Adipose tissue (tissue), 3 donors: ENCODE data around the gene UNC45B. TPM values are rescaled to one million over a fixed set of nuclear protein-coding genes. Genes with fewer than 3 reads are reported as not detected.
"Not testable (repeated sequence)": the region's sequence is repeated elsewhere in the genome, so short reads cannot be mapped to it uniquely, and the experiment has no call there.

Experiments
- H3K27ac ChIP-seq: one replicate; pipeline ENCODE4 v1.5.1; 2013; ENCODE audit warnings: low read depth, low read length
- WGBS, 3 donors: extraction: QIAGEN DNeasy Blood & Tissue Kit; methylation state at CpG; one replicate each; pipeline ENCODE4 v1.1.7; 2013; 5-methylcytosine and 5-hydroxymethylcytosine counted together
- polyA plus RNA-seq, 3 donors: library from polyadenylated mRNA; stranded (reverse); fragments of 200-250 nt; gene quantifications; one replicate each; pipeline ENCODE4 v1.2.3, GENCODE V29; 2013
- donor health status: healthy with polysubstance abuse.
- donor health status: Bipolar disorder and iron deficiency.
- donor health status: healthy.

Gene UNC45B, protein sequence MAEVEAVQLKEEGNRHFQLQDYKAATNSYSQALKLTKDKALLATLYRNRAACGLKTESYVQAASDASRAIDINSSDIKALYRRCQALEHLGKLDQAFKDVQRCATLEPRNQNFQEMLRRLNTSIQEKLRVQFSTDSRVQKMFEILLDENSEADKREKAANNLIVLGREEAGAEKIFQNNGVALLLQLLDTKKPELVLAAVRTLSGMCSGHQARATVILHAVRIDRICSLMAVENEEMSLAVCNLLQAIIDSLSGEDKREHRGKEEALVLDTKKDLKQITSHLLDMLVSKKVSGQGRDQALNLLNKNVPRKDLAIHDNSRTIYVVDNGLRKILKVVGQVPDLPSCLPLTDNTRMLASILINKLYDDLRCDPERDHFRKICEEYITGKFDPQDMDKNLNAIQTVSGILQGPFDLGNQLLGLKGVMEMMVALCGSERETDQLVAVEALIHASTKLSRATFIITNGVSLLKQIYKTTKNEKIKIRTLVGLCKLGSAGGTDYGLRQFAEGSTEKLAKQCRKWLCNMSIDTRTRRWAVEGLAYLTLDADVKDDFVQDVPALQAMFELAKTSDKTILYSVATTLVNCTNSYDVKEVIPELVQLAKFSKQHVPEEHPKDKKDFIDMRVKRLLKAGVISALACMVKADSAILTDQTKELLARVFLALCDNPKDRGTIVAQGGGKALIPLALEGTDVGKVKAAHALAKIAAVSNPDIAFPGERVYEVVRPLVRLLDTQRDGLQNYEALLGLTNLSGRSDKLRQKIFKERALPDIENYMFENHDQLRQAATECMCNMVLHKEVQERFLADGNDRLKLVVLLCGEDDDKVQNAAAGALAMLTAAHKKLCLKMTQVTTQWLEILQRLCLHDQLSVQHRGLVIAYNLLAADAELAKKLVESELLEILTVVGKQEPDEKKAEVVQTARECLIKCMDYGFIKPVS
- under 1 TPM; under 0.01 to 0.03 (median 0.02) TPM for polyA plus RNA-seq

DNA sequence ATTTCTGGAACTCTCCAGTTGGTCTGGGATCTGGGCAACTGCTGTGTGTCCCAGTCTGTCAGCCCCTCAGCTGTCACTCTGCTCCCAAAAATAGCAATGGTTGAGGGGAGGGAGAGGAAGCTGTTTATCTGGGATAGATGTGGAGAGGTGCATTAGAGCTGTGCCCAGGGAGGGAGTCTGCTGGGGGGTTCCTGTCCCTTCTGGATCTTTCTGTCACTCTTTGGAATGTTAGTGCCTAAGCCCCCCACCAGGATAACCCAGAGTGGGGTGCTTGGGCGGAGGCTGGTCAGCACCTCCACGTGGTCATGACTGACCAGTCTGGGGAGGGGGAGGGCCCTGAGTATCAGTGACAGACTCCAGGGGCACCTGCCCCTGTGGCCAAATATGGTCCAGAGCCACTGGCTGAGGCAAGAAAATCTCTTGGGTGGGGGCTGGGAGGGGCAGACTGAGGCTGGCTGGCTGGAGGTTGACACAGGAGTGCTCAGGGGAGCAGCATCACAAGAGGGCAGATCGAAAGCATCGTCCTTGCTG lies at the start of gene UNC45B:
Gene UNC45B (plus strand): TSS at position 443 of the 531 bp plus-strand sequence. CDS start 447 bp downstream, outside the sequence.
- WGBS, 3 donors: 71 to 76% (median 74%) methylated on average over 4 of the region's 4 CpGs
- H3K27ac ChIP-seq: no peak within 1 kb of the TSS

DNA sequence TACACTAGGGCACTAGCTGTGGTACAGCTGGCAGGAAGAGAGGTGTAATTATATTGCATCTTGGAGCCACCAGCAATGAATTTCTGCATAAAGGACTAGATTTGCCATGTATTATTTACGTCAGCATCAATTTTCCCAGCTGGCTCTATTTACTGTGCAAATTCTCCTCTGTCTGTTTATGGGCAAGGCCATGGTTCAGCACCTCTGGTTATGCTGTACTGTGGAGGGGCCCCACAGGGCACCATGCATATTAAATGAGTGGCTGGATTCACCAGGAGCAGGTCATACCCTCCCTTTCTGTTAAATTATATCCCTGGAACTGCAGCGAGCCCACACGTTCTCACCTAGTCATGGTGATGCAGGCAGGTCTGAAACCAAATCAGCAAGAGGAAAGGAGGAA lies 47.7 kb upstream of the UNC45B start:
- no peak overlapping the region for H3K27ac ChIP-seq
- WGBS, 3 donors: 62 to 90% (median 77%) methylated on average over 3 of the region's 3 CpGs

DNA sequence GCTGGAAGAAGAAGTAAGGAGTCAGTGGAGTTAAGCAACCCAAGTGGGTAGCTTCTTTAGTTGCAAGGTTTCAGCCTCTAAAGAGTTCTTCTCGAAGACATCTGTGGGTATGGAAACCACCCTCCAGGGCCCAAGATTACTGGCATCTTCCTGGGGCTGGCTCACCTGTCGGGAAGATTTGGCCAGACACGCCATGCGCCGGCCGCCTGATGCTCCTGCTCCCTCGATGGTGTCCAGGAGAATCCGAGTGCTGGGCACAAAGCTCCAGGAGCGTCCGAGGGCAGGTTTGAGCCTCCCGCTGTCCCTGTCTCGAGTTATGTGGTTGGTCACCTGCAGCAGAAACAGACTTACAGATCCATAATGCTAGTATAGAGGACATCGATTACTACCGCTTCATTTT lies 46.6 kb upstream of the UNC45B start:
- H3K27ac ChIP-seq: no peak overlapping the region
- WGBS, 3 donors: 87 to 94% (median 92%) methylated on average over 14 of the region's 14 CpGs

DNA sequence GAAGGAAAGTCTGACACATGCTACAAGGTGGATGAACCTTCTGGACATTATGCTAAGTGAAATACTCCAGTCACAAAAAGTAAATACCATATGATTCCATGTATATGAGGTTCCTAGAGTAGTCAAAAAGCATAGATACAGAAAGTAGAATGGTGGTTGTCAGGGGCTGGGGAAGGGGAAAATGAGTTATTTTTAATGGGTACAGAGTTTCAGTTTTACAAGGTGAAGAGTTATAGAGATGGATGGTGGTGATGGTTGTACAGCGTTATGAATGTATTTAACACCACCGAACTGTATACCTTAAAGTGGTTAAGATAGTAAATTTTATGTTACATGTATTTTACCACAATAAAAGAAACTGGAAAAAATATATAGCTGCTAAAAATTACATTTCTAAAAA lies 45.9 kb upstream of the UNC45B start:
- WGBS, 3 donors: 88 to 93% (median 91%) methylated on average over 2 of the region's 2 CpGs
- no peak overlapping the region for H3K27ac ChIP-seq

DNA sequence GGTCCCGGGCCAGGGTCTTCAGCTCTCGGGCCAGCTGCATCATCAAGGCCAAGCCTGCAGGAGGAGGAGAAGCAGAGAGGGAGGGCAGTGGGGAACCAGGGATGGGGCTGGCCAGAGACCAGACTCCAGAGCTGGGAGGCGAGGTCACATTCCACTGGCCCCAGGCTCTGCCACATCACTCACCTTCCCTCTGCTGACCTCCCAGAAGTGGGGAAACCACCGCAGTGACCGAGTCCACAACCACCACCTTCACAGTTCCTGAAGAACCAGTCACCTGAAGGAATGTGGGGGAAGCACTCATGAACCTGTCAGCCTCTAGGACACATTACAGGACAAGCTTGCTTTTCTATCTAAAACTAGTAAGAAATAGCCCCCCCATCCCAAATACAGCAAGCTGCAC lies 44.3 kb upstream of the UNC45B start:
- no peak overlapping the region for H3K27ac ChIP-seq
- 91 to 97% (median 95%) methylated on average over 5 of the region's 5 CpGs for WGBS, 3 donors

DNA sequence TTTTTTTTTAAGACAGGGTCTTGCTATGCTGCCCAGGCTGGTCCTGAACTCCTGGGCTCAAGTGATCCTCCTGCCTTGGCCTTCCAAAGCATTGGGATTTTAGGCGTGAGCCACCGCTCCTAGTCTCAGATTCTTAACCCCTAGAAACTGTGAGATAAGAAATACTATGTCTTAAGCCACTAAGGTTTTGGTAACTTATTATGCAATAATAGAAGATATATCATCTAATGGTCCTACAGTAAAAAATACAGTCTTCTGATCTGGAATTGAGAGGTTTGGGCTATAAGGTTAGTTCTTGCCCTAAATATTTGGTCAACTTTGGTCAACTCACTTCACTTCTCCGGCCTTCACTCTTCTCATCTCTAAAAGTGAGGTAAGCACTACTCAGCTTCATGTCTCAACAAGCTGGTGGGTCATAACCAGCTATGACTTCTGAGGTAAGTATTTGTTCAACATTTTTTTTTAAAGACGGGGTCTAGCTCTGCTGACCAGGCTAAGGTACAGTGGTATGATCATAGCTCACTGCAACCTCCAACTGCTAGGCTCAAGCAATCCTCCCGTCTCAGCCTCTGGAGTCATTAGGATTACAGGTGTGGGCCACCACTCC lies 42.7 kb upstream of the UNC45B start:
- WGBS, 3 donors: 96 to 97% (median 96%) methylated on average over 5 of the region's 5 CpGs
- H3K27ac ChIP-seq: no peak overlapping the region

DNA sequence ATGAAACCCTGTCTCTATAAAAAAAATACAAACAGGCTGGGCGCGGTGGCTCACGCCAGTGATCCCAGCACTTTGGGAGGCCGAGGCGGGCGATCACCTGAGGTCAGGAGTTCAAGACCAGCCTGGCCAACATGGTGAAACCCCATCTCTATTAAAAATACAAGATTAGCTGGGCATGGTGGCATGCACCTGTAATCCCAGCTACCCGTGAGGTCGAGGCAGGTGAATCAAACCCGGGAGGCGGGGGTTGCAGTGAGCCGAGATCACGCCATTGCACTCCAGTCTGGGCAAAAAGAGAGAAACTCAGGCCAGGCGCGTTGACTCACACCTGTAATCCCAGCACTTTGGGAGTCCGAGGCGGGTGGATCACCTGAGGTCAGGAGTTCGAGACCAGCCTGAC lies 36.8 kb upstream of the UNC45B start:
- not testable (repeated sequence) for H3K27ac ChIP-seq
- WGBS, 3 donors: 97 to 99% (median 99%) methylated on average over 17 of the region's 17 CpGs

DNA sequence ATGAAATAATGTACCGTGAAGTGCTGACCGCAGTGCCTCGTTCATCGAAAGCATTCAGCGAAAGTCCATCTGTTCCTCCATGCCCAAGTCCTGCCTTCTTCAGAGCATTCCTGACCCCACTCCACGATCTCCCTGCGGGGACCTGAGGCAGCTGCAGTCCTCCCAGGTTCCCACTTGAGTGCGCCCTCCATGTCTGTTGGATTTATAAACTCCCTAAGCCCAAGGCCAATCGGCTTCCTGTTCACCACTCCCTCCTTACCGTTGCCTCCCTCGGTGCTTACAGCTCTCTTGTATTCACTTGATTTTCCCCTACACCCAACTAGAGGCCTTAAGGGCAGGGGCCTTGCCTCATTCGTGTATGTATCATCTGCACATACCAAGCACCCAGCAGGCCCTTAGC lies 30.8 kb upstream of the UNC45B start:
- WGBS, 3 donors: 86% methylated on average over 12 of the region's 12 CpGs
- no peak overlapping the region for H3K27ac ChIP-seq

DNA sequence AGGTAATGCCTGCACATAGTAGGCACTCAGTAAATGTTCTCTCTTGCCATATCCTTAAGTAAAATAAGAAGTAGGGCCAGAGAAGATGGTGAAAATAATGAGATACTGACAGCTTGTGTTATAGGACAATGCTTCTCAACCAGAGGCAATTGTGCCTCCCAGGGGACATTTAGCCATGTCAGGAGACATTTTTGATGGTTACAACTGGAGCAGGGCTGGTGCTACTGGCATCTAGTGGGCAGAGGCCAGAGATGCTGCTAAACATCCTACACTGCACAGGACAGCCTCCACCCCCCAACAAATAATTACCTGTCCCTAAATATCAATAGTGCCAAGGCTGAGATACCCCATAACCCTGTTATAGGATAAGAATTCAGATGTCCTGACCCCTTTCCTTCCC lies 29.6 kb upstream of the UNC45B start:
- H3K27ac ChIP-seq: no peak overlapping the region

DNA sequence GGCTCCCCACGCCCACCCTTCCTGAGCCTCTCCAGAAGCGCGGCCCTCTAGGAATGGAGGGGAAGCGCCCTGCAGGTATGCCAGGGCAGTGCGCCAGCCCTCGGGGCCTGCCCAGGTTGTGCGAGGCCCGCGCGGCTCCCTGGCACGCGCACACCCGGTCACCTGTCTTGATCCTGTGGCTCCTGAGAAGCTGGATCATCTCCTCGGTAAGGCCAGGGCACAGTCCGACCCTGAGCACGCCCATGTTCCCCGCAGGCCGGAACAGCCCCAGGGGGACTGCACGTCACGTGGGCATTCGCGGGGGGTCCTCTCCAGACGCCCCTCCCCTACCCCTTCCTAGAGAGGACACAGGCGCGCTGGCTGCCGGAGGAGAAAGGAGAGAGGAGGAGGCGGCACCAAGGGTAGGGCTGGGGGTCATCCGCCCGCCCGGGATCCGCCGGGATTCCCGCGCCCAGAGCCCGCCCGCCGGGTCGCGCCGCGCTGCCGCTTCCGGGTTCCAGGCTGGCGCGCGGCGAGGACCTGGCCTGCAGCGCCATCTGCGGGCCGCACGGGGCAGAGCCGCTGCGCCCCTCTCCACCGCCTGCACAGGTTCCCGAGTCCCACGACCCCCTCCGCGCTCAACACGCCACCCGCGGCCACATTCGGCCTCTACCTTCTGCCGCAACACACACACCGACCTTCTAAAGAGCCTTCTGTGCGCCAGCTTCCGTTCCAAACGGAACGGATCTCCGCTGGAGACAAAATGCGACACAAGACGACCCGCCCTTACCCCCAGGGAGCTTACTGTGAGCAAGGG lies 28.0 kb upstream of the UNC45B start, which contains the start of gene RAD51D:
Gene RAD51D (minus strand): TSS at position 491 of the 796 bp plus-strand sequence. CDS start 247 bp downstream, at position 244.
- 0 to 1% (median 1%) methylated on average over 56 to 71 of the region's 72 CpGs for WGBS, 3 donors
- no peak within 1 kb of the TSS for H3K27ac ChIP-seq

DNA sequence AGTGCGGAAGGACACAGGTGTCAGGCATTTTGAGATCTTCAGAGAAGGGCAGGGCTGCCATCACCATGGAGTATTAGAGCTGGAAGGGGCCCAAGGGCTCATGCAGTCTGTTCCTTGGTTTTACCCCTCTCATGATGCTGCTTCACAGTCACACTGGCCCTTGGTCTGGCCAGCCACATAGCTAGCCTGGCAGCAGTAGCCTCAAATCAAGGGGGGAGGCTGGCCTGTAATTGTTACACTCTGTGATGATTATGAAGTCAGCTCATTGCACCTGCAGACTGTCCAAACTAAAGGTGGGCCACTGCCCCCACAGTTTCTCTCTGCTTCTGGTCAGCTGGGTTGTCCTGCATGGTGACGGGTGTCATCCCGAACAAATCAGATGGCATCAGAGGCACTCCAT lies 26.3 kb upstream of the UNC45B start, which contains the start of gene FNDC8:
Gene FNDC8 (plus strand): TSS at position 301 of the 400 bp plus-strand sequence. CDS start 79 bp downstream, at position 380.
- WGBS, 3 donors: 88 to 96% (median 89%) methylated on average over 3 of the region's 3 CpGs
- H3K27ac ChIP-seq: no peak within 1 kb of the TSS

DNA sequence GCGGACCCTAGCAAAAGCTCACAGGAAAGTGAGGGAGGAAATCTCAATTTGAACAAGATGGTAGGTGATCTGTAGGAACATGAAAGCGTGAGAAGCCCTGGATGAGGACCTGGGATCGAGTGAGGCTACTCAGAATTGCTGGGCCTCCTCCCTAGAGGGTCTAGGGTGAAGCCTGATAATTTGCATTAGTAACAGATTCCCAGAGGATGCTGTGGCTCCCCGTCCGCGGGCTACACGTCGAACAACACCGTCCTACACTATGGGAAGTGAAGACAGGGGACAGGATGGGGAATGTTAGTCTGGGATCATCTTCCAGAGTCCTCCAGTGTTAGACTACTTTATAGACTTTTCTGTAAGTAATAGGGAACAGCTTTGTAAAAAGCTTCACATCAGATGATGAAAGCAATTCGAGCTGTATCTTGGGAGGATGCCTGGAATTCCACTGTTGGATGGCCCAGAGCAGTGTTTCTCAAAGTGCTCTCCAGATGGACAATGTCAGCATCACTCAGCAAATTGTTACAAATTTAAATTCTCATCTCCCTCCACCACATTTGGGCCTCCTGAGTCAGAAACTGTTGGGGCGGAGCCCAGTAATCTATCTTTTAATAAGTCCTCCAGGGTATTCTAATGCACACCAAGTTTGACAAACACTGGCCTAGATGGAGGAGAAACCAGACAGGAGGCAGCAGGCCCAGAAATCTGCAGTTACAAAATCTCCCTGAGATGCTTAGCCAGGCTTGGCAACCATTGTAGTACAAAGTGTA lies 19.7 kb upstream of the UNC45B start:
- 69 to 85% (median 69%) methylated on average over 11 of the region's 11 CpGs for whole genome bisulfite sequencing, 3 donors
- H3K27ac ChIP-seq: no peak overlapping the region

DNA sequence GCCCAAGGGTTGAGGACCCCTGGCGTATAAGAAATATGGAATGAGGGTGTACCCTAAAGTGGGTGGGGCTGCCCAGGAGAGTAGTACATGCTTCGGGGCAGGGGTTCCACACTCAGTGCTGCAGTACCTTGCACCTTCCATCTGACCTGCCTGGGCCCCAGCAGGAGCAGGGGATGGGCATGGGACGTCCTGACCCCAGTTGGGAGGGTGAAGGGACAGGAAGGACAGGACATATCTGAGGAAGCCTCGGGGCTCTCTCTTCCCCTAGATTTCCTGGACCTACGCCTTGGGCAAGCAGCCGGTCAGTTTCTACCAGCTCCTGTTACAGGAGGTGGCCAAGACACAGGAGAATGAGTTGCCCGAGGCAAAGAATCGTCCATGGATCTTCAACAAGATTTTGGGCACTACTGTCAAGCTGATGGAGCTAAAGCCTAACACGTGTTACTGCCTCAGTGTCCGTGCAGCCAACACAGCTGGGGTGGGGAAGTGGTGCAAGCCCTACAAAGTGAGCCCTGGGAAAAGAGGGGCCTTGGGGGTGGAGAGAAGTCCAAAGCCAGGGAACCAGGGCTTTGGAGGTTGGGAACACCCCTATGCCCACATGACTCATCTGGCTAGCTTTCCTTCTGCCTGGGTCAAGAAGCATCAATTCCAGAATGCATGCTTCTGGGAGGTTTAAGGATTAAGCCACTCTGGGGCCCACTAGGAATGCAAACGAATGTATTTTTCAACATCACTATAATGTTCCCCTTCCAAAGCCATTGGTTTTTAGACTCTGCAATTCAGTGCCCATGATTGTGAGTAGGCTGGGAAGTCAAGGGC lies 18.3 kb upstream of the UNC45B start:
- WGBS, 3 donors: 68 to 79% (median 74%) methylated on average over 11 of the region's 11 CpGs
- no peak overlapping the region for H3K27ac ChIP-seq

DNA sequence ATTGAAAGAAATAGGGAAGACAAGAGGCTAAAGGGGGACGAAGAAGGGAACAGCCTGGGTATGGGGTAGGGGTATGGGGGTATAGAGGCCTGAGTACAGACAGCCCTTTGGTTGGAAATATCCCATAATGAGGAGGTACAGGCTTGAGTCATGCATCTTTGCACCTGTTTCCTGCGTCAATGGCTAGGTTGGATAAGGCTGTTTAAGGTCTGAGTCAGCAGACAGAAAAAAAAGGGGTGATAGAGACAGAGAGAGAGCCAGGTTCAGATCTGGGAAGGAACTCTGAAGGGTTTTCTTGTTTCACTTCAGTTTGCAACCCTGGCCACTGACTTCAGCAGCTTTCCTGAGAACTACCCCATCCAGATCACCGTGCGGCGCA lies 17.7 kb upstream of the UNC45B start:
- no peak overlapping the region for H3K27ac ChIP-seq
- WGBS, 3 donors: 87 to 91% (median 91%) methylated on average over 5 of the region's 5 CpGs

DNA sequence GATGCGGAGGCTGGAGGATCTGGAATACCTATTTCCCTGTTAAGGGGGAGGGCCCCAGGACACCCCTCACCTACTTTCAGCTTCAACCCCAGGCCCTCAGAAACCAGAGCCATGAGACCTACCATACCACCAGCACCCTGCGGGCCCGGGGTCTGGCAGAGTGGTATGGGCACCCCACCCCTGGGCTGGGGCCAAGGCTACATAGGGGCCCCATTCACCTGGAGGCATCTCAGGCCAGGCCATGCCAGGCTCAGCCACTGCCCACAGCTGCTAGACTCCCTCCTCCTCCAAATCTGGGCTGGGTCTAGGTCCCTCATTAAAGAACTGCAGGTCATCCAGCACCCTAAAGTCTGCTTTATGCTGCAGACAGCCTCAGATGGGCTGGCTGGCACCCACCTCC lies 17.2 kb upstream of the UNC45B start:
- H3K27ac ChIP-seq: no peak overlapping the region
- WGBS, 3 donors: 88 to 98% (median 97%) methylated on average over 3 of the region's 3 CpGs

DNA sequence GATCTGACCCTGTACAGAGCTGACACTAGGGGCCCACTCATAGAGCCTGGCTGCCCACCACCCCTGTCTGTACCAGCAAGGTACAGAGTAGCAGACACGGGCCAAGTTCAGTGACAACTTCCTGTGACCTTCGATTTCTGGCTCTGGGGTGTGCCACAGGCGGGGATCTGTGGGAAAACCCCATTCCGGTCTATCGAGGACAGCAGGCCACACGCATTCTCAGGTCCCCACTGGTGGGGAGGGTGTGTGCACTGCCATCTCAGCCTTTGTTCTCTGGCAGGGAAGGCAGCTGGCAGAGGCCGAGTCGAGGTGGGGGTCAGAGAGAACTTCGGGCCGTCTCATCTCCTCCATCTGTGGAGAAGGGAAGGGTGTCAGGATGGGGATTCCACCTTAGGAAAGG lies 15.5 kb upstream of the UNC45B start:
- H3K27ac ChIP-seq: no peak overlapping the region
- WGBS, 3 donors: 77 to 84% (median 83%) methylated on average over 10 of the region's 10 CpGs
